ENCODE results near the gene RNF8.
A peak's percentile ranks its signal among the peaks of the same experiment; 100 is the strongest.

DNA sequence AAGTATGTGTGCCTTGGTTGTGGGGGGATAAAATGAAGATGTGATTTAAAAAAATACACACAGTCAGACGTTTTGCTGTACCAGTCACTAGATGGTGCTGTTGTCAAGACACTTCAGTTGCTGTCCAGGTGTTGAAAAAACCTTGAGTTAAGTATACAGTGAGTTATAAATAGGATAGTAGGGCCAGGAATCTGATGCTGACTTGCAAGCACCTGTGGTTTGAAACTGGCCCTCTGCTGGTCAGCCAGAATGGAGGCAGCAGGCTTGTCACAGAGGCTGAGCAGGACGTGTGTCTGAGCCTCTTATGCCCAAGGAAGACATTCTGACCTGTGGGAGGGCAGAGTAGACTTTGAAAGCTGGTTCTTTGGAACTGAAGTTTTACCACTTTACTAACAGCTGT, 27.8 kb downstream of the RNF8 start:
- TF ChIP-seq, protein P1, sequence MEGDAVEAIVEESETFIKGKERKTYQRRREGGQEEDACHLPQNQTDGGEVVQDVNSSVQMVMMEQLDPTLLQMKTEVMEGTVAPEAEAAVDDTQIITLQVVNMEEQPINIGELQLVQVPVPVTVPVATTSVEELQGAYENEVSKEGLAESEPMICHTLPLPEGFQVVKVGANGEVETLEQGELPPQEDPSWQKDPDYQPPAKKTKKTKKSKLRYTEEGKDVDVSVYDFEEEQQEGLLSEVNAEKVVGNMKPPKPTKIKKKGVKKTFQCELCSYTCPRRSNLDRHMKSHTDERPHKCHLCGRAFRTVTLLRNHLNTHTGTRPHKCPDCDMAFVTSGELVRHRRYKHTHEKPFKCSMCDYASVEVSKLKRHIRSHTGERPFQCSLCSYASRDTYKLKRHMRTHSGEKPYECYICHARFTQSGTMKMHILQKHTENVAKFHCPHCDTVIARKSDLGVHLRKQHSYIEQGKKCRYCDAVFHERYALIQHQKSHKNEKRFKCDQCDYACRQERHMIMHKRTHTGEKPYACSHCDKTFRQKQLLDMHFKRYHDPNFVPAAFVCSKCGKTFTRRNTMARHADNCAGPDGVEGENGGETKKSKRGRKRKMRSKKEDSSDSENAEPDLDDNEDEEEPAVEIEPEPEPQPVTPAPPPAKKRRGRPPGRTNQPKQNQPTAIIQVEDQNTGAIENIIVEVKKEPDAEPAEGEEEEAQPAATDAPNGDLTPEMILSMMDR (IDR thresholded peaks at IDR 0.05), result peak in 3 of 4 experiments; percentile 58 to 62 (median 60)
- TF ChIP-seq POLR2A (IDR thresholded peaks at IDR 0.05), result no peak
- TF ChIP-seq POLR2AphosphoS5 (IDR thresholded peaks at IDR 0.05), result peak; percentile 43

Measured in prostate gland (tissue), 2 donors.